Ramos (cell line): ENCODE measurements around the gene SF3B3.
"Not testable (repeated sequence)": the region's sequence is repeated elsewhere in the genome, so short reads cannot be mapped to it uniquely, and the experiment has no call there.

Experiments
- in situ Hi-C: fragments of 300-500 bp; cut with MboI; formaldehyde crosslinking; loops from one replicate; pipeline ENCODE4 v1.14.3; 2022; ENCODE audit warnings: low sequenced_read_pairs; ENCODE audit not compliant: unreplicated experiment

SF3B3 gene

DNA sequence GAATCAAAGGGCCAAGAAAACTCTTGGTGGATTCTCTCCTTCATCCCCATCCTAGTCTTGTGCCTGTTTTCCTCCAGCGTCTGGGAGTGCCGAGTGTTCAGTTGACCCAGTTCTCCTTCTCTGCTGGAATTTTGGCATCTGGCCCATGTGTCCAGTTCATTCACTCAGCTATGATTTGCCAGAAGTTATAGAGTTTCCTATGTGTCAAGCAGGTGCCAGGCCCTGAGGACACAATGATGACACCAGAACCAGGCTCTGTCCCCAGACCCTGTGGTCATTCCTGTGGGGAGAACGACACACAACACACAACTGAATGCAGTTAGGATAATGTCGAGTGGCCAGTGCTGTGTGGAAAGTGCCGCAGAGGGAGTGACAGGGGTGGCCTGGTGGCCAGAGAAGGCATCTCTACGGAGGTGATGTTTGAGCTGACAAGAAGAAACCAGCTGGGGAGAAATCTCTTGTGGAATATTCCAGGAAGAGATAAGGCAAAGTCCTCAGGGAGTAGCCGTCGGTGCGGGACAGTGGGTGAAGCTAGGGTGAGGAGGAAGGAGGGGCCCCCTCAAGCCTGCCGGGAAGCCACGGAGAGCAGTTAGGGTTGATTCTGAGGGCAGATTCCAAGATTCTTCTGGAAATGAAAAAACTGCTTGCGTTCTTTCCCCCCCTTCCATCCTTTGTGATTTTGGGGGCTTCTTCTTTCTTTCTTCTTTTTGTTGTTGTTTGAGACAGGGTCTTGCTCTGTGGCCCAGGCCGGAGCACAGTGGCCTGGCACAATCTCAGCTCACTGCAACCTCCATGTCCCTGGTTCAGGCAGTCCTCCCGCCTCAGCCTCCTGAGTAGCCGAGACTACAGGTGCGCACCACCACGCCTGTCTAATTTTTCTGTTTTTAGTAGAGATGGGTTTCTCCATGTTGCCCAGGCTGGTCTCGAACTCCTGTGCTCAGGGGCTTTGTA lies 86.9 kb downstream of the SF3B3 start:
- in situ Hi-C loops, result no loop called here

DNA sequence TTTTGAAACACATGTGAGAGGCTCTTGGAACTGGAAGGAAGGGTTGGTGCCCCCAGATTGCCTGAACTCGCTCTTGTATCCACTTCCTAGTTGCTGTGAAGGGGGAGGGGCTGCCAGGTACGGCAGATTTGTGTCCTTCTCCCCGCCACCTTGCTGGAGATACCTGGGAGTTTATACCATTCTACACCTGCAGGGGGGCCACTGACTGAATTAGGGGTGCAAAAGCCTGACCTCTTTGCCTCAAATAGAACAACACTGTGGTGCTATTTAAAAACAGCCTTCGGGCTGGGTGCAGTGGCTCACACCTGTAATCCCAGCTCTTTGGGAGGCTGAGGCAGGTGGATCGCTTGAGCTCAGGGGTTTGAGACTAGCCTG lies 87.6 kb downstream of the SF3B3 start:
- in situ Hi-C loops, result no loop called here

DNA sequence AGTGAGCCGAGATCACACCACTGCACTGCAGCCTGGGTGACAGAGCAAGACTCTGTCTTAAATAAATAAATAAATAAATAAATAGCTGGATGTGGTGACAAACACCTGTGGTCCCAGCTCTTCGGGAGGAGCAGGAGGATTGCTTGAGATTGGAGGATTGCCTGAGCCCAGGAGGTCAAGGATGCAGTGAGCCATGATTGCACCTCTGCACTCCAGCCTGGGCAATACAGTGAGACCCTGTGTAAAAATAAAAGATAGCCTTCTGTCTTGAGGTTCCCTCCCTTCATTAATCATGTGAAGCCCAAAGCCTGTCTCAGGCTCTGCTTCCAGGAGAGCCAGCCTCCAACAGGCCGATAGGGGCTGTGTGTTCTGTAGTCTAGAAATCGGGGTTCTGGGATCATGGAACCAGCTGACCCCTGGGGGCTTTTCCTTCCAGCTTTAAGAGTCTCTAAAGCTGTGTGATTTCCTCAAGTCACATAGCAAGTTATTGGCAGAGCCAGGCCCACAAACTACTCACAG lies 88.2 kb downstream of the SF3B3 start:
- in situ Hi-C loops, result no loop called here

DNA sequence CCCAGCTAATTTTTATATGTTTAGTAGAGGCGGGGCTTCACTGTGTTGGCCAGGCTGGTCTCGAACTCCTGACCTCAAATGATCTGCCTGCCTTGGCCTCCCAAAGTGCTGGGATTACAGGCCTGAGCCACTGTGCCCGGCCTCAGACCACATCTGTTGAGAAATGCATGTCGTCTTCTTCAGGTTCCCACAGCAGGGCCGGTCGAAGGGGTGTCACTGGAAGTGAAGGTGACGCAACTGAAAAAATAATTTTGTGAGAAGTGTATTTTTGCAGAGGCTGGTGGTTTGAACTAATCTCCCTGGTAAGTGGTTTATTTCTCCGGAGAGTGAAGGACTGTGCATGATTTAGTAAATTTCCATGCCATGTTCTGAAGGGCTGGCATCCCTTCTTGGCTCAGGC lies 89.3 kb downstream of the SF3B3 start:
- in situ Hi-C loops, result no loop called here

DNA sequence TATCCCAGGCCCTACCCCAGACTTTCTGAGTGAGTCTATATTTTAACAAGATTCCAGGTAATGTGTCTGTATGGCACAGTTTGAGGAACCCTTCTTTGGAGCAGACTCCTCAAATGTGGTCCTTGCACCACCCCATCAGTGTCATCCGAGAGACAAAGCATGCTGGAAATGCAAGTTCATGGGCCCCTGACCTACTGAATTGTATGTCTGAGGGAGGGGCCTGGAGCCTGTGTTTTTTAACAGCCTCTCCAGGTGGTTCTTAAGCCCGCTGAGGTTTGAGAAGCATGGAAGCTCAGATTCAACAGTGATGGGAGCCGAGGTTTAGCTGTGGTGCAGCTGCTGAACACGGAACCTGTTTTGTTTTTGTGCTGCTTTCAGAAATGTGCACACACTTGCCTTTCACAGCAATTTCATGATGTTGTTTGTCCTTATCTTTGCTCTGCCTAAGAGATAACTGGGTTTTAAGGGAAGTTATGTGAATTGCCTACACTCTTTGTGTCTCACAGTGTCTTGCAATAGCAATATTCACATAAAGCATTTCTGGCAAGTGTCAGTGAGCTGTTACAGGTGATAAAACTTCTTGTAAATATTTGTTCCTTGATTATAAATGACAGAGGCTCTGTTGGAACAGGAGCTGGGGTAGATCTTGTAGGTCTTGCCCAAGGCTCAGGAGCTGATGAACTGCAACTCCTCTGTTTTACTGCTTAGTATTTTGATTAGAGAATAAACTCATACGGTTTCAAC lies 90.8 kb downstream of the SF3B3 start:
- in situ Hi-C loops, result no loop called here

DNA sequence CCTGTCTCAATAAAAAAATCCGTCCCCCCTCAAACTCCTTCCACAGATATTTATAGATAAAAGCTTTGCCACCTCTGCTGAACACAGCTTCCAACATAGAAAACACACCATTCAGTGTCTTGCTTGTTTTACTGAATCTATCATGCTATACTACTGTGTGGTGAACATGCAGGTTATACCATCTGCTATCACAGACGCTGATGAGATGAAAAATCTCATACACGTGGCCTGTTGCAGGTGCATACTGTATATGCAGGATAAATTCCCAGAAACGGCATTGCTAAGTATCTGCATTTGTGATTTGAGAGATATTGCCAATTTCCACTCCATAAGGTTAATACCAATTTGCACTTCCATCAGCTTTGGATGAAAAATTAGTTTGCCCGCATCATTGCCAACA lies 92.3 kb downstream of the SF3B3 start:
- in situ Hi-C loops, result no loop called here

DNA sequence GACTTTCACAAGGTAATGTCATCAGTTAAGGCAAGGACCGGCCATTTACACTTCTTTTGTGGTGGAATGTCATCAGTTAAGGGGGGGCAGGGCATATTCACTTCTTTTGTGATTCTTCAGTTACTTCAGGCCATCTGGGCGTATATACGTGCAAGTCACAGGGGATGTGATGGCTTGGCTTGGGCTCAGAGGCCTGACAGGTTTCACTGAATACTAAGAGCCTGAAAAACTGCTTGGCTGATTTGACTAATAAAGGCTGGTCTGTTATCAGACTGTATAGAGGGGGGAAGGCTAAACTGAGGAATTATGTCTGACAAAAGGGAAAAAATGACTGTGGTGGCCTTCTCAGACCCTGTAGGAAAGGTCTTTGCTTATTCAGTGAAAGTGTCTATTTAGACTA lies 98.2 kb downstream of the SF3B3 start:
- in situ Hi-C loops, result not testable (repeated sequence)
